ELF-1 (cell line): ENCODE results near the gene GALNT5.
A peak's percentile ranks its signal among the peaks of the same experiment; 100 is the strongest.
"Not testable (repeated sequence)": the region's sequence is repeated elsewhere in the genome, so short reads cannot be mapped to it uniquely, and the experiment has no call there.

Experiments
- DNase-seq: peaks from one replicate; pipeline ENCODE4 v3.0.0-alpha.2; 2016; ENCODE audit warnings: low read depth, low spot score

GALNT5 gene

DNA sequence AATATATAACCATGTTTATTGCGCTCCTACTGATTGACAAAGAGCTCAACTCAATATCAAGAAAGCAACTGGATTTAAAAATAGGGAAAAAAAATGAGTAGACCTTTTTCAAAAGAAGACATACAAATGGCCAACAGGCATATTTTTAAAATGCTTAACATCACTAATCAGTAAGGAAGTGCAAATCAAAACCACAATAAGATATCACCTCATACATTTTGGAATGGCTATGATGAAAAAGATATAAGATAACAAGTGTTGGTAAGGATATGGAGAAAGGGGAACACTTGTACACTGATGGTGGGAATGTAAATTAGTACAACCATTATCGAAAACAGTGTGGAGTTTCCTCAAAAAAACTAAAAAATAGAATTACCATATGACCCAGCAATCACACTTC is 5.6 kb upstream of the GALNT5 start:
- DNase-seq = no peak

DNA sequence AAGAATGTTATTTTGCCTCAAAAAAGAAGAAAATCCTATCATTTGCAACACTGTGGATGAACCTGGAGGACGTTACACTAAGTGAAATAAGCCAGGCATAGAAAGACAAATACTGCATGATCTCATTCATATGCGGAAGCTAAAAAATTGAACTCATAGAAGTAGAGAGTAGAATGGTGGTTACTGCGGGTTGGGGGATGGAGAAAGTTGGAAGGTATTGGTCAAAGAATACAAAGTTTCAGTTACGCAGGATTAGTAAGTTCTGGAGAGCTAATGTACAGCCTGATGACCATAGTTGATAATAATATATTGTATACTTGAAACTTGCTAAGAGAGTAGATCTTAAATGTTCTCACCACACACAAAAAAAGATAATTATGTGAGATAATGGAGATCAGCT is 5.0 kb upstream of the GALNT5 start:
- DNase-seq = no peak

DNA sequence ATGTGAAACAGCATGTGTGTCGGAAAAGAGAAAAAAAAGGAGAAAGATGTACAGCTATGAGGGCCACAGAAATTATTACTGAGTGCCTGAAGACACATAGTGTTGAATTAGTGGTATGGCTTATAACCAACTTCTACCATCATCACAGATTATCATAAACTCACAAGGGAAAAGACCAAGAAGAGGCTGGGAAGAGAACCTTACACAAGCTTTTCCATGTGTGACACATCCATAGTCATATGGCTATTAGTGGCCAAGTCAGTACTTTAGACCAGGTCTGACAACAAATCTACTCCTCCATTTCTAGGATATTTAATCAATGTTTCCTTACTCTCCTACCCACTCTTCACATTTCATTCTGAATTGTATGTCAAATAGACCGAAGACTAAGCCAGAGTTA is 3.5 kb upstream of the GALNT5 start:
- no peak for DNase-seq

GRCh38 chr2:157255746-157256145 is 1.8 kb upstream of the GALNT5 start:
- no peak for DNase-seq

GRCh38 chr2:157256626-157257025 is 879 bp upstream of the GALNT5 start:
- DNase-seq = no peak

DNA sequence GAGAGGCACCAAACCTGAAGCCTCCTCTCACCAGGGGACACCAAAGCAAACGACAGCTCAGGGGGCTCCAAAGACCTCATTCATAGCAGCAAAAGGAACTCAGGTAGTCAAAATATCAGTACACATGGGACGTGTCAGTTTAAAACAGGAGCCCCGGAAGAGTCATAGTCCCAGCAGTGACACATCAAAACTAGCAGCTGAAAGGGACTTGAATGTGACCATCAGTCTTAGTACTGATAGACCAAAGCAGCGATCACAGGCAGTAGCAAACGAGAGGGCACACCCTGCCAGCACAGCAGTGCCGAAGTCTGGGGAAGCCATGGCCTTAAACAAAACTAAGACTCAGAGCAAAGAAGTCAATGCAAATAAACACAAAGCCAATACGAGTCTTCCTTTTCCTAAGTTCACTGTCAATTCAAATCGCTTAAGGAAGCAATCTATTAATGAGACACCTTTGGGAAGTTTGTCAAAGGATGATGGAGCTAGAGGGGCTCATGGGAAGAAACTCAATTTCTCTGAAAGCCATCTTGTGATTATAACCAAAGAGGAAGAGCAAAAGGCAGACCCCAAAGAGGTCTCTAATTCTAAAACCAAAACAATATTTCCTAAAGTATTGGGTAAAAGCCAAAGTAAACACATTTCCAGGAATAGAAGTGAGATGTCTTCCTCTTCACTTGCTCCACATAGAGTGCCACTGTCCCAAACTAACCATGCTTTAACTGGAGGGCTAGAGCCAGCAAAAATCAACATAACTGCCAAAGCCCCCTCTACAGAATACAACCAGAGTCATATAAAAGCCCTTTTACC is 1.2 kb downstream of the GALNT5 start:
- no peak for DNase-seq

DNA sequence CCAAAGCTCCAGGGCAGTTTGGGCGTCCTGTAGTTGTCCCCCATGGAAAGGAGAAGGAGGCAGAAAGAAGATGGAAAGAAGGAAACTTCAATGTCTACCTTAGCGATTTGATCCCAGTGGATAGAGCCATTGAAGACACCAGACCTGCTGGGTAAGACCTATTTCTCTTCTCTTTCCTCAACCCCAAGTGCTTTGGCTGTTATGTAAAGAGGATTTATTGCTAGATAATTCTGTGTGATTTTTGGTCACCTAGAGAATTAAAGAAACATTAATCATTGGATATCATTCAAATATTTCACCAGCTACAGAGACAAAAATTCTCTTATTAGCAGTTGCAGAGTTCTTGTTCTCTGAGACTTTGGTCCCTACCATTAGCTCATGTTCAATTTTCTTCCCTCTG is 1.9 kb downstream of the GALNT5 start:
- no peak for DNase-seq

DNA sequence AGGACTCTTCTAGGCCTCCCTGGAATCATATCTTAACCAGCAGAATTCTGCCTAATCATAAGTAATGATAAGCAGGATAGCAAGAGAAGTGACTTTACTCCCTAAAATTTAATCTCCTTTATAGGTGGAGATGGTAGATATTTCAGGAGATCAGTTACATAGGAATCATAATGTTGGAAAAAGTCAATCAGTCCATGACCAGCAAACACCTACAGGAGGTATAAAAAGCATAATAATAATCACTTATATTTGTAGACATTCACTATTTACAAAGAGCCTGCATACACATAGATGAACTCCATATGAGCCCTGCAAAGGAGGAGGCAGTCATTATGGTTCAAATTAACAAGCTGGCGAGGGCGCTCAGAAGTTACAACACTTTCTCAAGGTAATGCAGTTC is 2.5 kb downstream of the GALNT5 start:
- no peak for DNase-seq

GRCh38 chr2:157260533-157261198 is 3.2 kb downstream of the GALNT5 start:
- DNase-seq = no peak

DNA sequence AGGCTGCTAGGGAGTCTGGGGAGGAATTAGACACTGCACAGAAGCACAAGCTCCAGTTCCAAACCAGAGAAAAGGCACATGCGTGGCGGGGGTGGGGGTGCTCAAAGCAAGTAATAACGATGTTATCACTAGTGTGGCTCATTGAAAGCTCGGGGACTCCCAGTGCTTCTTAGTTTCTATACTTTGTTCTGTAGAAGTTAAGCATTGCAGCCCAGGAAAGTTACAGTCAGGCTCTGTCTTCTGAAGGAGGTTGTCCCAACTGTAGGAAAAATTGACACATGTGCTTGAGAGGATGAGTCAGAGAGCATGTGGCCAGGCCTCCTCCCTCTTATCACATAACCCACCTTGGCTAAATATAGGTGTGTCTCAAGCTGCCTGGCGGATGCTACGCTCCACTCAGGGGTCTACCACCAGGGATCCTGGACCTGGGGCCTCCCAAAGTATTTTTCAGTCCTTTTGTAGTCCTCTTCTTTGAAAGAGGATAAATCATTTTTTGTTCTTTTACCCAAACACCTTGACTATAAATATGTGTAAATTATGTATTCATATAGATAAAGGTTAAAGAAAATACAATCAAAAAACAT is 3.8 kb downstream of the GALNT5 start:
- DNase-seq = peak; percentile 6

- DNase-seq = no peak
Measured at GRCh38 chr2:157262248-157262647, 4.7 kb downstream of the GALNT5 start.

DNA sequence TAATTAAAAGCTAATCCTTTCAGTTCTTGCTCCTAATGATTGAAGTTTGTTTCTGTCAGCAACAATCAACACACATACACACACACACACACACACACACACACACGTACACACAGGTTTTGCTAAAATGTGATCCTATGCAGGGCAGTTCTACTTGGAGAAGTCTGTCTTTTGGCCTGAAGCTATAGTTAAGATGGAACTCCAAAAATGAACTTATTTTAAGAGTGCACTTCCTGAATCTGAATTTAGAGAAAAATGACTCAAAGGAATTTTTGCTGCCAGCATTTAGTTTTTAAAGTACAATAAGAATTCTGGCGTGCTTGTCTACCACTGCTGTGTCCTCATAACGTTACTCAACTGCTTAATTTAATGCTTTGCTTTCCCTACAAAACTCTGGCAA is 6.6 kb downstream of the GALNT5 start:
- no peak for DNase-seq

DNA sequence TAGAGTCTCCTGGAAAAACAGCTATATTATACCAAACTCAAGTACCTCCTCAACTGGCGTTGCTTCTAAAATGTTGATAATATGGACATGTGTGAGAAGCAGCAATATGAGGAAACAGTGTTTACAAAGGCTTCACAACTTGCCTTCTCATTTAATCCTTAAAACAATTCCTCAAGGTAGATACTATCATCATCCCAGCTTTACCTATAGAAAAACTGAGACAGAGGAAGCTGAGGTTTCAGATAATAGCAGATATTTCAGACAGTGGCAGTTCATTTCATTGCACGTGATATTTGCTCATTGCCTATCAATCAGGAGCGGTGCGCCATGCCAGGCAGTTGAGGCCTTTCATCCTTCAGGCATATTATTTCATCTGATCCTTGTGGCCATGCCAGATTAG is 8.3 kb downstream of the GALNT5 start:
- no peak for DNase-seq

DNA sequence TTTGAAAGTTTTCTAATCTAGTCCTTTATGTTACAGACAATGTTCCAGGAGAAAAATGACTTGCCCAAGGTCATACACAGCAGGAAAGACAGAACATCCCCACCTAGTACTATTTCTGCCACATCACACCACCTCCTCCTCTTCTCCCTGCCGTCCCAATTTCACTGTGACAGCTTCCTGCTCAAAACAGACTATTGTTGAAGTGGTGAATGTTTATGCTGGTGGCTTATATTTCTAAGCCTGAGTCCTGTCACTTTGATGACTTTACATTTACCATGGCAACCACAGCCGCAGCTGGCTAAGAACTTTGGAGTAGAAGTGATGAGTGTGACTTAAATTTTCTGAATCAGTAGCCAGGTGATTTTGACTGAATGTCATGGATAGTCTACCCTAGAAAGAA is 10.0 kb downstream of the GALNT5 start:
- DNase-seq = no peak

- DNase-seq = no peak
Measured at GRCh38 chr2:157269060-157269459, 11.6 kb downstream of the GALNT5 start.

DNA sequence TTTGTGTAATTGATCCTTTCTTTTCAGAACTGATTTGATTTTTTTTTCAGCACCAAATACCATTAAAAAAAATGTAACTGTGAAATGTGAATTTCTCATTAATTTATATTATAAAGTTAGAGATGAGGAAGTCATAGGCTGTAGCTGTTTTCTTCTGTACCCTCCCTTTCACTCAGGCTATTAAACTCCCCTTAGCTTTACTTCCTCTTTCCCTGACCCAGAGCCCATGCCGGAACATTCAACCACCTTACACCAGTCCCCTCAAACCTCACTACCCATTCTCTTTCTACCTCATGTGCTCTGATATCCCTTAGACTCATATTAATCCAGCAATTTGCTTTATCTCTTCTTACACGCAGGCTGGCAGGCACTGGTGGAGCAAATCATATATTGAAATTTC is 12.4 kb downstream of the GALNT5 start:
- no peak for DNase-seq

DNA sequence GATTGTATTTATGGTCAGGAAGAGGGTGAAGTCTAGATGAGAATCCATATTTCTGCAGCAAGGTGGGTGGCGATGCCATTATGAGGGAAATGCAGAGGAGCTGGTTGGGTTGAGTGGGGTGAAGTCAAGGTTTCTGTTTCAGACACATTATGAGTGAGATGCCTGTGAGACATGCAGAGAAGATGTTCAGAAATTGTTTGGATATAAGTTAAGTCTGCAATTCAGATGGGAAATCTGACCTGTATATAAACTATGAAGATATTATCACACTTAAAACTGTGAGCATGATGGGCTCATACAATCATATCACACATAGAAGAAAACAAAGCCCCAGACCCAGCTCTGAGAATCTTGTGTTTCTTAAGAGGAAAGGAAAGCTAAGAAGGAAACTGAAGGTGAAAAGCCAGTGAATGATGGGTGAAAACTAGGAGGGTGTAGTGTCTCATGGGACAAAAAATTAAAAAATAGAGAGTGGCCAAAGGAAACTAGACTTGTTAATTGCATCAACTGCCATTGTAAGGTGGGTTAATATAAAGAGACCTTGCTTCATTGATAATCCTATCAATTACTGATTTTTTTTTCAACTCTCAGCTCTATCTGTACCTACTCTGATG is 14.2 kb downstream of the GALNT5 start:
- no peak for DNase-seq

DNA sequence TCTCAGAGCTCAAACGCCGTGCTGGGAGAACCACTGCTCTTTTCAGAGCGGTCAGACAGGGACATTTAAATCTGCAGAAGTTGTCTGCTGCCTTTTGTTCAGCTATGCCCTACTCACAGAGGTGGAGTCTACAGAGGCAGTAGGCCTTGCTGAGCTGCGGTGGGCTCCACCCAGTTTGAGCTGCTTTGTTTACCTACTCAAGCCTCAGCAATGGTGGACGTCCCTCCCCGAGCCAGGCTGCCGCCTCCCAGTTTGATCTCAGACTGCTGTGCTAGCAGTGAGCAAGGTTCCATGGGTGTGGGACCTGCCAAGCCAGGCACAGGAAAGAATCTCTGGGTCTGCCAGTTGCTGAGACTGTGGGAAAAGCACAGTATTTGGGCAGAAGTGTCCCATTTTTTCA is 21.8 kb downstream of the GALNT5 start:
- DNase-seq = not testable (repeated sequence)

- DNase-seq = no peak
Measured at GRCh38 chr2:157281316-157281715, 23.8 kb downstream of the GALNT5 start.

- DNase-seq = no peak
Measured at GRCh38 chr2:157283468-157283867, 26.0 kb downstream of the GALNT5 start.

DNA sequence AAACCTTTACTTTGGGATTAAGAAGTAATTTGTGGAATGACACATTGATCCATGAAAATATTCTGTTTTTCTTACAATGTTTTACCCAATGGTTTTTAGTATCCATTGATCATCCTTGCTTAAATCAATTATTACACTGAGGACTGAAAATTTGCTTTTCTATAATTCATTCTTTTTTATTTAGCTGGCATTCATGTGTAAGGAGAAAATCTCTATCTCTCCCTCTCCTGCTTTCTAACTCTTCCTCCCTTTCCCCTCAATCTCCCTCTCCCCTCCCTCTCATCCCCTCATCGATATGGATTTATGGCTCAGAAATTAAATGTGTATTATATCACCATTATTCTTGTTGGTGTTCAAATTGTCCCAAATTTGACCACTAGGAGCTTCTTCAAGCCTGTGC is 29.7 kb downstream of the GALNT5 start:
- no peak for DNase-seq

GRCh38 chr2:157290525-157290924 is 33.0 kb downstream of the GALNT5 start:
- no peak for DNase-seq

DNA sequence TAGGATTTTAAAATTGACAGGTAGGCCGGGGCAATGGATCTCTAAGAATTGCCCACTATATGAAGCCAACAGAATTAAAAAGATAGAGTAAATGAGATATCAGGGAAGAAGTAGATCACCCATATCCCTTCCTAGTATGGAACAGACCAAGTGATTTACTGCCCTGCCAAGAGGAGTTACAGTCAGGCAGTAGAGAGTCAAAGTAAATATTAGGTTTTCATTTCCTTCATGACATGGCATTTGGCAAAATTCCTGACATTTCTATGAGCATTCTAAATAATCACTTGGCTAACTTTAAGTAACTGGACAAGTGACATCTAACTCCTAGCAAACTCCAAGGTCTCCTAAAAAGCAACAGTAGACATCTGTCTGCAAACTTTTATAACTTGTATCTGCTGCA is 33.5 kb downstream of the GALNT5 start:
- no peak for DNase-seq
